NCI-H446 treated with DMSO at 0.1 percent for 48 hours (cell line): ENCODE results near the gene RERE.
A peak's percentile ranks its signal among the peaks of the same experiment; 100 is the strongest.

Source experiments
- DNase-seq: peaks from one replicate; lab custom pipeline; 2025; lab: John Stamatoyannopoulos, UW

The RERE gene

DNA sequence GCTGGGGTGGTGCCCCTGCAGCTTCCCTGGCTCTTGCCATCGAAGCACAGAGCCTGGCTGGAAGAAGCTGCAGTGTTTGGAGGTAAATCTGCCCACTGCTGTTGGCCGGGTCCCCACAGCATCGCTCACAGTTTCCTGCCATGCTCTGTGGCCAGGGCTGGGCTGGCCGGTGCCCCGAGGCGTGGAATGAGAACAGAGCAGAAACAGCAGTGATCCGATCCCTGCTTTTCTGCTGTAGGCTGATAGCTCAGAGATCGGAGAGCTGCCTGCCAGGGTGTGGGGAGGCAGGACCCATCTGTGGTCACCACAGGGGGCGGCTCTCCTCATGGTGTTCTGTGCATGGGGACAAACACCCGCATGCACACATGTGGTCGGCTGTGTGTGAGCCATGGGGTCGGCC lies 488.0 kb downstream of the RERE start:
- no peak for DNase-seq

DNA sequence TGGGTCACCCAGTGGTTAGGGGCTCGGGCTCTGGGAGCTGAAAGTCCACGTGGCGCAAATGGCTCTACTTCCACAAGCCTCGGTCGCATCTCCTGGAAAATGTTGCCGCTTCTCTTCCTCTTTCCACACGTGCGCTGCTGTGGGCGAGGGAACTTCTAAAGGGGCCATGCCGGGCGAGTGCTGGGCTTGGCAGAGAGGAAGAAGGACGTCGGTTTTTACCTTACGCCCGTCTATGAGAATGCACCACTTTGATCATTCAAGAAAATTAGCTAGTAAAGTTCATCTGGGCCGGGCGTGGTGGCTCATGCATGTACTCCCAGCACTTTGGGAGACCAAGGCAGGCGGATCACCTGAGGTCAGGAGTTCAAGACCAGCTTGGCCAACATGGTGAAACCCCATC lies 489.2 kb downstream of the RERE start:
- DNase-seq: no peak

DNA sequence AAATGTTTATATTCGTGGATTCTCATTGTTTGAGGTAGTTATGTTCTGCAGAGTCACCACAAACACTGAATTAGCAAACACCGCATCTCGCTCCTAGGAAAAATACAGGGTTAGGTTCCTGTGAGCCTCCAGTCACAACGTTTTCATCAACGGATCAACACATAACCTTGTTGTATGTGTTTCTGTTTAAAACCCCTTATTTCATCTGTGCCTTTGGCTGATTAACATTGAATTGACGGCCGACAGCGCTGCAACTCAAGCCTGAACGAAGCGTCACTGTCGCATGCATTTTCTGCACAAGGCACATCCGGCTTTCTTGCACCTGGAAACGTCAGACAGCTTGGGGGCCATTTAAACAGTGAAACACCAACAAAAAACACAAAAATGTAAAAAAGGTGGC lies 491.2 kb downstream of the RERE start:
- no peak for DNase-seq

DNA sequence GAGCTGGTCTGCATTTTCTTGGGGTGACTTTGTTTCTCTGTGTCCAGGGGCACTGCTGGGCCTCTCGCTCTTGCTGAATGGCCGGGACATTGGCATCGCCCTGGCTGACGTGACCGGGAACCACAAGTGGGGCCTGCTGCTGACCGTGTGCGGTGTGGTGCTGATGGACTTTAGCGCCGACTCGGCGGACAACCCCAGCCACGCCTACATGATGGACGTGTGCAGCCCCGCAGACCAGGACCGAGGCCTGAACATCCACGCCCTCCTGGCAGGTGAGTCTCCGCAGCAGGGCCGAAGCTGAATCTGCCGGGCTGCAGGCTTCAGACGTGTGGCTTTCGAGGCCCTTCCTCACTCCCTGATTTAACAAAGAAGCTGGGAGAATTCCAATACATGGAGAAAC lies 491.7 kb downstream of the RERE start:
- no peak for DNase-seq

DNA sequence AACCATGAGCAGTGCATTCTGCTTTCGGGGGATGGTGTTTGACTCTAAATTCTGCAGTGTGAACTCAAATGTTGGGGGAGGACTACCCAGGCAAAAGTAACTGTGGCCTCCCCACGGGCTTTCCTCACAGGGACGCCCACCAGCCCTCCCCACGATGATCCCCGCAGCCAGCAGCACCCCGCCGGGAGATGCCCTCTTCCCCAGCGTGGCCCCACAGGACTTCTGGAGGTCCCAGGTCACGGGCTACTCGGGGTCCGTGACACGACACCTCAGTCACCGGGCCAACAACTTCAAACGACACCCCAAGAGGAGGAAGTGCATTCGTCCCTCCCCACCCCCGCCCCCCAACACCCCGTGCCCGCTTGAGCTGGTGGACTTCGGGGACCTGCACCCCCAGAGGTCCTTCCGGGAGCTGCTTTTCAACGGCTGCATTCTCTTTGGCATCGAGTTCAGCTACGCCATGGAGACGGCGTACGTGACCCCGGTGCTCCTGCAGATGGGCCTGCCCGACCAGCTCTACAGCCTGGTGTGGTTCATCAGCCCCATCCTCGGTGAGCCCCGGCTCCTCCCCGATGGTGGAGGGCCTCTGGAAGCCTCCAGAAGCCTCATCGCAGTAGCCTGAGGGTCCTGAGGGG lies 493.1 kb downstream of the RERE start:
- DNase-seq: no peak

DNA sequence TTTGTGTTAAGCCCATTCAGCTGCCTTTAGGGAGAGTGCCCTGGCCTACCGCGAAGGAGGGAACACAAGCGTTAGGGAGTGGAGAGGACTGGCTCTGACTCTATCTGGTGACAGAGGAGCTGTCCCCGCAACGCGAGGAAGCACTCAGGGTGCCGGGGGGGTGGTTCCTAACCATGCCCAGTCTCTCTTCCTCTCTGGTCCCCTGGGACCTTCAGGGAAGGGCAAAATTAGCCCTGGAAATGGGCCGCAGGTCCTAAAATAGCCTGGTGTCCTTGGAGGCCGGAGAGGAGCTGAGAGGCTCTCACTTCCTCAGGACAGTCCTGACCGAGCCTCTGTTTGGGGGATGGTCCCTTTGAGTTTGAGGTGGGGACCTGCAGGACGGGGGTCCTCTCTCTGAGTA lies 493.7 kb downstream of the RERE start:
- DNase-seq: no peak

DNA sequence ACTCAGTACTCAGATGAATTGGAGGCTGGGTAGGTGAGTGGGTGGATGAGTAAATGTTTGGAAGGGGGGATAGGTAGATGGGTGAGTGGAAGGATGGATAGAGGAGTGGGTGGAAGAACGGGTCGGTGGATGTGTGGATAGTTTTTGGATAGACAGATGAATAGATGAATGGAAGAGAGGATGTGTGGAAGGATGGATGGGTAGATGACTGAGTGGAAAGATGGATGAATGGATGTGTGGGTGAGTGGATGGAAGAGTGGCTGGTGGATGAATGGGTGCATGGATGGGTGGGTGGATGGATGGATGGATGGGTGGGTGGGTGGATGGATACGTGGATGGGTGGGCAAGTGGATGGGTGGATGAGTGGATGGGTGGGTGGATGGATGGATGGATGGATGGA lies 495.8 kb downstream of the RERE start:
- no peak for DNase-seq

DNA sequence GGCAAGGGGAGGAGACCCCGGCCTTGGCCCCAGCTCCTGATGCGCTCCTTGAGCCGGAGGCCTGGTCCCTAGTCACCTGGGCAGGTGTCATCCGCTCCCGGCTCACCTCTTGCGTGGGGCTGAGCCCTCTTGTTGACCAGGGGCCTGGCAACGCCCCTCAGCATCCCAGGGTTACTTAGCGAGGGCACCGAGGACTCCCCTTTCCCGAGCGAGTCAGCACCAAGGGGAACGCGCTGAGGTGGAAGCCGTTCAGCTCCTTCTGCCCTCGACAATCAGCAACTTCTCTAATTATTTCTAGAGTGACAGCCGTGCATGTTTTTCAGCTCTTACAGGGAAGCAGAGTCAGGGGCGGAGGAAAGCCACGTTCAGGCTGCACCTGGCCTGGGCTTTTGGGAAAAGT lies 499.0 kb downstream of the RERE start:
- no peak for DNase-seq

DNA sequence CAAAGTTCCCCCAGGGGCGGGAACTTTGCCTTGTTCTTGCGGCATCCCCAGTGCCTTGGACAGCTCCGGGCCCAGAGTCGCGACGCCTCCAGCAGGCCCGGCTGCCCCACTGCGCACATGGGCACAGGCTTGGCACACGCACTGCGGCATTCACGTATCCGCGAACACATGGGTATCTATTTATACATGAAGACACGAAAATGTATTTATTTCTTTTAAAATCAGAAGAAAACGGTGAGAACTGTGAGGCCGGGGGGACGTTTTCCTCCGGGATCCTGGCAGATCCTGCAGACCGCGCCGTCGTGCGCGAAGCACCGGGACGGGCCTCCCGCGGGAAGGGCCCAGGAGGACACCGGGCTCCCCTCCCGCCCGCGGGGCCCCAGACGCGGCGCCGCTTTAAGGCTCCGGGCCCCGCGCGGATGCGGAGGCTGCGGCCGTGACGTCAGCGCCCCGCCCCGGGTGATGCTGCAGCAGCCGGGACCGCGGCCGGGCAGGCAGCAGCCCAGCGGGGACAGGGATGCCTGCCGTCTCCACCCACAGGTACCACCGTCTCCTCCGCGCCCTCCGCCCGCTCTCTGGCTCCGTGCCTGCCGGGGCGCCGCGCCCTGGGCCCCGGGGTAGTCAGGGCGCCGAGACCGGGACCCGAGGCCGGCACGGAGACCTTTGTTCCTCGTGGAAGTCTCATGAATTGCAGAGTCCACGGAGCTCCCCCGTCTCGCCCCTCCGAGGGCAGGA lies 499.6 kb downstream of the RERE start, which contains the start of gene SLC45A1:
Gene SLC45A1 (plus strand): TSS at position 468 of the 735 bp plus-strand sequence. CDS start 6,216 bp downstream, outside the sequence.
- DNase-seq: peak; percentile 39

DNA sequence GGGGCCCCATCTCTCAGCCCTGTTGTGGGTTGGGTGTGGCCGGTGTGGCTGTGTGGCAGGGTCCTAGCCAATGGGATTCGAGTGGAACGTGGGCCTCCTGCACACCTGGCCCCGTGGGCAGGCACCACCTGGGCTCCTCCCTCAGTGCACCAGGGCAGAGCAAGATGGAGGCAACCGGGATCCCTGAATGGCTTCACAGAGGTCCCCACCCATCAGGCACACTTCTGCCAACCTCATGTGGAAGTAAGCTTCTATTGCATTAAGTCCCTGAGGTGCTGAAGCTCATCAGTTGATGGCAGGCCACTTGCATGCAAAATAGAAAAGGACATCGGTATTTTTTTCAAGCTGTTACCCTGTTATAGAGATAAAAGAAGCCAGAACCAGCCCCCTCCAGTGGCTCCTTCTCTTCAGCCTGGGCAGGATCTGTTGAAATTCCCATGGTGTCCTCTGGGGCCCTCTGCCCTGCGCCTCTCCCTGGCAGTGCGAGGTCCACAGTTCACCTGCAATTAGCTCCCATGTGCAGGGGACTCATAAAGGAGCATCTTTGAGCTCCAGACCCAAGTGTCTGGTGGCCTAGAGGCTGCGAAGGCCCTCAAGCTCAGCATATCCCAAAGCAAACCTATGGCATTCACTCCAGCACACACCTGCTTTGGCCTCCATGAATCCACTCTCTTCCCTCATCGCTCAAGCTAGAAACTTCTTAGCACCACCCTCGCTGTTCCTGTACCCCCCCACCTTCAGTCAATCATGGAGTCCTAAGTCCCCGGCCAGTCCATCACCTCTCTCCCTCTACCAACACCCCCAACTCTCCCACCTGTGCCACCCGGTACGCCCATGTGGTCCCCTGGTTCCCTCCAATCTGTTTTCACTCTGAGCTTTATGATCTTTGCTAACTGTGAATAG lies 501.6 kb downstream of the RERE start:
- DNase-seq: no peak

DNA sequence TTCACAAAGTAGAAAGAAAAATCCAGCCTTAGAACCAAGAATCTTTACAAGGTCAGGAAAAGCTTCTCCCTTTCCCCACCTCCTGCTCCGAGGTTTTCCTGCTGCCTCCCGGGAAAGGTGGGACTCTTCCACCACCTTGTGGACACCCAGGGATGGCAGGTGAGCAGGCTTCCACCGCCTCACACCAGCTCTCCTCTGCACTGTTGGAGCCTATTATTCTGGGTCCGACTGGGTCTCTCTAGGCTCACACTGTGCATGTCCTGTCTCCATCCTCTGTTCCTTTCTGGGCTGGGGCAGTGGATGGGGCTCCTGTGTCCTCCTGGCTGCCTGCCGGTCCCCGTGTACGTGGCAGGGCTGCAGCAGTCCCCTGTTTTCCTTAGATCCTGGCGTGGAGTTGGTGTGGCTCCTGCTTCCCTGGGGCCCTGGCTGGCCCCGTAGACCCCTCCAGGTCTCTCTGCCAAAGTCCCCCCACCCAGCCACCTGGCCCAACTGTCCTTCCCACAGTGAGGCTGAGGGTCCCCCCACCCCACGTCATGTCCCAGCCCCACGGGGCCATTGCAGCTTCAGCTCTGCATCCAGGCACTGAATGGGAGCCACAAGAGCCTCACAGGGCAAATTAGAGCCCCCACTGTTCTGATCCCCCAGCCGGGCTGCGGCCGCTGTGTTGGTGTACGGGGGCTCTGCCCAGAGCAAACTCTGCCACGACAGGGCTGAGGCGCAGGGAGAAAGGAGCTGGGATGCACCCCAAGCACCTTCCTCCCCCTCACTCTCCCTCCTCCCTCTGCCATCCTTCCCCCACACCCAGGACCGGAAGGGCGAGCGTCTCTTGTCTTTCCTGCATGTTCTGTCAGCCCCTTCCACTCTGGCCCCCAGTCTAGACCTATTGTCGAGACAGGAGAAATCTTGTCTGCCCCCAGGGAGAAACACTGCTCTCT lies 502.8 kb downstream of the RERE start:
- peak; percentile 34 for DNase-seq

DNA sequence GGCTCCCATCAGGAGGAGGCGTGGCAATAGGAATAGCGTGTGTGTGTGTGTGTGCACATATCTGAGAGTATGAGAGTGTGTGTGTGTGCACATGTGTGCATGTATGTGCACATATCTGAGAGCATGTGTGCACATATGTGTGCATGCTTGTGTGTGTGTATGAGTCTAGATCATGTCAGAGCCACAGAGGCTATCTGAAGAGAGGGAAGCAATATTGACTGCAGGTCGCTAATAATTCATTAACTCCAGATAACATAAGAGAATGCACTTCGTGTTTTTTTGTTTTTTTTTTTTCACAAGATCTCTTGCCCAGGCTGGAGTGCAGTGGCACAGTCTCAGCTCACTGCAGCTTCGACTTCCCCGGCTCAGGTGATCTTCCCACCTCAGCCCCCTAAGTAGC lies 504.2 kb downstream of the RERE start:
- no peak for DNase-seq

DNA sequence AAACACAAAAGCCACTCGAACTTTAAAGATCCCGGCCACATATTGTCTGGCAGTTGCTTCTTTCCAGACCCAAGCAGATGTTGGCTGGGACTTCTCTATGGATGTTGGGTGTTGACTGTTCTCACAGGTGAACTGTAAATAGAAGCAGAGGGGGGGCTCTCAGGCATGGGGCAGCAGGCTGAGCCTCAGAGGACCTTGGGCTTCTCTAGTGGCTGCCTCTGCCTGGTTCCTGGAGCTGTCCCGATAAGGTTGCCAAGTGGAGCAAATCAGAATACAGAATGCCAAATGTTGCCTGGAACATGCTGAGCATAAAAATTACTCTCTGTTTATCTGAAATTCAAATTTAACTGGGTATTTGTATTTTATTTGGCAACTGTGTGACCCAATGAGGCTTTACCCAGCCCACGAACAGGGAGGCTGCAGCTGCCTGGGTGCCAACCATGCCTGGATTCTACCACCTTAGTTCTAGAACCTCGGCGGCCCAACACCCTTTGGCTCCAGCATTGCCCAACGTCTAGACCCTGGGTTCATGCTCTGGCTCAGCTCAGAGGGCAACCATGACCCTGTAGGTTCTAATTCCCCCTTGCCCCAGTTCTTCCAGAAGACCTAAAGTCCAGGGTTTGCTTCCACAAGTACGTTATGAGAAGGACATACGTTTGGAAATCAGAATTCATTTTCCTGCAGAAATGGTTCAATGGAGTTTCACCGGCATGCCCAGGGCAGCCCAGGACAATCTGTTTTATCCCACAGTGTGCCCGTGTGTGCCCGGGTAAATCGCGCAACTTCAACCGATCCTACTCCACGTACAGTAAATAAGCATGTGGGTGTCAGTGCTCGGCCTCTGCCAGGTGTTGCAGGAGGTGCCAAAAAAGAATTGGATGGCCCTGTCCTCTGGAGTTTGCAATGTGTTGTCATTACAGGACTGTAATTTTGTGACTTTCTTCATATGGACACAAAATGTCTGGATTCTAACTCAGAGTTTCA lies 504.9 kb downstream of the RERE start:
- no peak for DNase-seq

DNA sequence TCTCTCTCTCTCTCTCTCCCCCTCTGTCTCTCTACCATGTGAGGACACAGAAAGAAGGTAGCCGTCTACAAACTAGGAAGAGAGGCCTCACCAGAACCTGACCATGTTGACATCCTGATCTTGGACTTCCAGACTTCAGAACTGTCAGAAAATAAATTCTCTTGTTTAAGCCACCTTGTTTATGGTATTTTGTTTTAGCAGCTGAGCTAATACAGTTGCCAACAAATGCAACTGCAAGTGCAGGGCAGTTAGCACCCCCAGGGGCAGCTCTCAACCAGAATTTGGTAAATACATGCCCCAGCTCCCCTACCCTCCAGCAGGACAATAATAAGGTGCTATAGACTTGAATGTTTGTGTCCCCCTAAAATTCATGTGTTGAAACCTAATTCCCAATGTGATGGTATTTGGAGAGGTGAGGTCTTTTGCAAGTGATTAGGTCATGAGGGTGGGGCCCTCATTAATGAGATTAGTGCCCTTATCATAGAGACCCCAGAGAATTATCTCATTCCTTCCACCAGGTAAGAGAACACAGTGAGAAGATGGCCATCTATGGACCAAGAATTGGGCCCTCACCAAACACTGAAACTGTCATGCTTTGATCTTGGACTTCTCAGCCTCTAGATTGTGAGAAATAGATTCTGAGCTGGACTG lies 506.2 kb downstream of the RERE start:
- DNase-seq: no peak

DNA sequence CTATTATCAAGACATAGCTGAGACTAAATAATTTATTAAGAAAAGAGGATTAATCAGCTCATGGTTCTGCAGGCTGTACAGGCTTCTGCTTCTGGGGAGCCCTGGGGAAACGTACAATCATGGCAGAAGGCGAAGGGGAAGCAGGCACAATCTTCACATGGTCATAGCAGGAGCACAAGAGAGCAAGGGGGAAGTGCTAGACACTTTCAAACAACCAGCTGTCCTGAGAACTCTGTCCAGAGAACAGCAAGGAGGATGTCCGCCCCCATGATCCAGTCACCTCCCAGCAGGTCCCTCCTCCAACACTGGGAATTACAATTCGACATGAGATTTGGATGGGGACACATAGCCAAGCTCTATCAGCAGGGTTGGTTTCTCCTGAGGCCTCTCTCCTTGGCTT lies 509.8 kb downstream of the RERE start:
- no peak for DNase-seq

DNA sequence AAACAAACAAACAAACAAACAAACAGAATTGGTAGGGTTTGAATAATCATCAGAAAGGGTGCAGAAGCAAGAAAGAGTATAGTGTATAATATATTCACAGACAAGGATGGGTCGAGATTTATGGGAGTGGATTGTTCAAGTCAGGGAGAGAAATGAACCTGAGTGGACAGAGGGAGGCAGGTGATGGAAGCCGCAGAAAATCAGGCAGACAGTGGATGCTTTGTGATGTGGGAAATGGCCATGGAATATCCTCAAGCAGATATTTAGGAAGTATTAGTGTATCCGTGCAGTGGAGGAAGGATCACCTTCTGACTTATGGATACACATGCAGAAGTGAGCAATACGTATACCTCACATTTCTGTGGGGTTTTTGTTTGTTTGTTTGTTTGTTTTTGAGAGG lies 513.6 kb downstream of the RERE start:
- DNase-seq: no peak

DNA sequence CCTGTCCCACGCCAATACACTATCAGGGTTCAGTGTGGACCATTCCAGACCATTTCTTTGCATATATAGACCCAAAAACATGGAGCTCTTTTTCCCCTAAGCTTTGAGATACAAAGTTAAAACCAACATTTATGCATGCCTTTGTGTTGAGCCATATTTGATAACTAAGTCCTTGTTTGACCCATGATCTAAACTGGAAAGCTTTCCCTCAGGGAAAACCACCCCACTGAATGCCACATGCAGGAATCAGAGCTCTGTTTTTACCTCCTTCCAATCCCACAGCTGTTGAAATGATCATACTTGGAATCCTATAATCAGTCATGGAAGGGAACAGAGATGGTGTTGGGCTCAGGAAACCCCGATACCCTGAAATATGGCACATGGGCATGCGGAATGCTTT lies 514.3 kb downstream of the RERE start:
- DNase-seq: no peak
